Activated T-helper 9 cell treated with anti-CD3 and anti-CD28 coated beads, Interleukin-2, amount 50 U/mL, for 16 hours (primary cell): Measurements from ENCODE around the gene APCDD1.
A peak's percentile ranks its signal among the peaks of the same experiment; 100 is the strongest.
"Not testable (repeated sequence)": the region's sequence is repeated elsewhere in the genome, so short reads cannot be mapped to it uniquely, and the experiment has no call there.

Experiments
- DNase-seq: peaks from one replicate; pipeline ENCODE4 v3.0.0-alpha.2; 2020; ENCODE audit warnings: low read depth

APCDD1 gene

DNA sequence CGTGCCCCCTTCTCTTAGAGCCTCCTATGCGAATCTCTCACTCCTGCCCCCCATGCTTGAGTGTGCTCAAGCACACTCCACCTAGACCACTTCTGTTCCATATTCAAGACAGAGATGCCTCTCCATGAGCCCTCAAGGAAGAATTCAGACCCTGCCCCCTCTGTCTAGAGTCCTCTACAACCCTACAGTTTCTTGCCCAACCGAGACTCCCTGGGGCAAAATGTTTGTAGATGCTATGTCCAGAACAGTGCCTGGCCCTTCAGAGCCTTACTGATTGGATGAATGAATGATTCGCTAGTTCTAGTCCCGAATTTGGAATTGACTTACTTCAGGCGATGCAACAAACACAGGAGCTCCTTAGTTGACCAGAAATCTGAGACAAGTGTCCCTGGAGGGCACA is 8.7 kb downstream of the APCDD1 start:
- no peak for DNase-seq

DNA sequence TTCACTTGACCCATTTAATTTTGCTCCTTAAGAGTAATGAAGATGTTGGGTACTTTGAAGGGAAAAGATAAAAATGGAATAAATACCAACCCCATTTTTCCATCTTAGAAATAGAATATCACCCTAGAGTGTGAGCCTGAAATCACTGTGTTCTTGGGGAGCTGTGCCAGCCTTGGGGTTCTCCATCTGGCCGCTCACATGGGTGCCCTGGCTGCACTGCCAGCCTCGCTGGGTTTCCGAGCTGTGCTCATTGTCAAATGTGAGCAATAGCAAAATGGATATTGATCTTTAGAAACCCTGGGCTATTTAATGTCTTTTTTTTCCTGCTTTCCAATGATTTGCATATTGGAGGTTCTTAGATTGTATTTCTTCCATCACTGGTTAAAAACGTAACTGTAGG is 9.3 kb downstream of the APCDD1 start:
- DNase-seq = no peak

DNA sequence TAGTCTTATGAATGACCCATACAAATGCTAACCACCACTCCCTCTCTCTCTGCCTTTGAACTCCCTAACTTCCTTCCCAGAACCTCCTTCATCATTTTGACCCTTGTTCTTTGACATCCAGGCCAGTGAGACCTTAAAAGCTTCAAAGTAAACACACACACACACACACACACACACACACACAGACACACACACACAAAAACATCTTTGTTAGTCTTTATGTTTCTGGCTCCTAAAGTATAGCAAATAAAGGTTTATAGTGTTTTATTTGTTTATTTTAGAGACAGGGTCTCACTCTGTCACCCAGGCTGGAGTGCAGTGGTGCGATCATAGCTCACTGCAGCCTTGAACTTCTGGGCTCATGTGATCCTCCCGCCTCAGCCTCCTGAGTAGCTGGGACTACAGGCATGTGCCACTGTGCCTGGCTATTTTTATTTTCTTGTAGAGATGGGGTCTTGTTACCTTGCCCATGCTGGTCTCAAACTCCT is 9.8 kb downstream of the APCDD1 start:
- DNase-seq = not testable (repeated sequence)

DNA sequence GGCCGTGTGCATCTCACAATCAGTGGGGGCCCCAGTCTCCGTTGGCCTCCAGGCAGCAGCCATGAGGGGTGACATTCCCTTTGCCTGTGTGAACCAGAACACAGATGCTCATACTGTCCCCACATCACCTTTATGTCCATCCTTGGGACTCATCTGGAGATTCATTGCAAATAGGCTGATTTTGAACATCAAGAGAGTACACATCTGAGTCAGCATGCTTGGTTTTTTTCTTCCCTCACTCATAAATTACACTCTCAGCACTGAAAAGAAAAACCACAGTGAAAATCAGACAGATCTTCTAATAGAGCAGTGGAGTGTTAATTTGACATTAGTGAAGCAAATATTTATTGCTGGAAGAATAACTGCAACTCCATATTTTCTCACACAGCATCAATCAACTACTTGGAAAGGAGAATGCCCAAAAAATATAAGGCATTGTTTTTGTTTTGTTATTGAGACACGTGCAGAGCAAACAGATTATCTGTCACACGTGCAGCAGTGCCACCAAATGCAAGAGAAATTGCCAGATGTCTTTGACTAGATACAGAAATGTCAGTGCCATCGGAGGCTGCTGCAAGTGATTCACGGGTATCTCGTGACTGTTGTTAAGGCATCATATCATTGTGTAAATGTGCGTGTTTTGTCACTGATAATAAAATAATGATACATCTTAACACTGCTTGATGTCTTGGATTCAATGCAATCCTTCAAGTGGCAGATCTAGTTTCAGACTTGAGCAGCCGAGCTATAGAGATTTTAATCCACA is 10.9 kb downstream of the APCDD1 start:
- no peak for DNase-seq

DNA sequence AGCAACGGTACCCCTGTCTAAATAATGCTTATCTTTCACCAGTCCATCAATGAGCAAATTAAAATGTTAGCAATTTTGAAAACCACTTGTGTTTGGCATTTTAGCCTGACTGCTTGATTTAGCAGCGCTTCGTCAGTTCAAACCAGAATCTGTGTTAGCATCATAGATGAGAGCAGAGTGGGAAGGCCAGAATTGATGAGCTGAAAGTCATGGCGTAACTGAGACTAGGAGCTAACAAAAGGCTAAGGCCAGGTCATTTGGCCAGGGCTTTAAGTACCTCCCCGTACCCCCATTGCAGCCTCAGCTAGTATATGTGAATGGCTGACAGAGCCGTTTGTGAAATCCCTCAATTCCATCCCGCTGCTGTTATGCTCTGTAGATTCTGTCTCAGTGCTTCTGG is 16.0 kb downstream of the APCDD1 start:
- DNase-seq = no peak

DNA sequence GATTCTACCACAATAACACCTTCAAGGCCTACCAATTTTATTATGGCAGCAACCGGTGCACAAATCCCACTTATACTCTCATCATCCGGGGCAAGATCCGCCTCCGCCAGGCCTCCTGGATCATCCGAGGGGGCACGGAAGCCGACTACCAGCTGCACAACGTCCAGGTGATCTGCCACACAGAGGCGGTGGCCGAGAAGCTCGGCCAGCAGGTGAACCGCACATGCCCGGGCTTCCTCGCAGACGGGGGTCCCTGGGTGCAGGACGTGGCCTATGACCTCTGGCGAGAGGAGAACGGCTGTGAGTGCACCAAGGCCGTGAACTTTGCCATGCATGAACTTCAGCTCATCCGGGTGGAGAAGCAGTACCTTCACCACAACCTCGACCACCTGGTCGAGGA is 17.1 kb downstream of the APCDD1 start:
- DNase-seq = no peak

DNA sequence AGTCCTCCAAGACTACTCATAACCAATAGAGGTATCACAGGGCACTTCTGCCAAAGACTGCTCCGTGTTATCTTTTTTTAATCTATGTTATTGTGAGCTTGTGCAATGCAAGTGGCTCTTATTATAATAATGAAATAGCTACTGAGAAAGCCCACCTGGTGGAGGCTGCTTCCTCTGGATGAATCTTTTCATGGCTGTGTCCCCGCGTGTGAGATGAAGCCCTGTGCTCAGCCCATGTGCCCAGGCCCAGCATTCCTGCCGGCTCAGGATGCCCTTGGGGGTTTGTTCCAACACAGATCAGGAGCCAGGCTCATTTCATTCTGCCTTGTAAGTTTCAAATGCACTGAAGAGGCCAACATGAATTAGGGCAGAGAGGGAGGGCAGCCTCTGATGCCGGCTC is 18.7 kb downstream of the APCDD1 start:
- DNase-seq = no peak

DNA sequence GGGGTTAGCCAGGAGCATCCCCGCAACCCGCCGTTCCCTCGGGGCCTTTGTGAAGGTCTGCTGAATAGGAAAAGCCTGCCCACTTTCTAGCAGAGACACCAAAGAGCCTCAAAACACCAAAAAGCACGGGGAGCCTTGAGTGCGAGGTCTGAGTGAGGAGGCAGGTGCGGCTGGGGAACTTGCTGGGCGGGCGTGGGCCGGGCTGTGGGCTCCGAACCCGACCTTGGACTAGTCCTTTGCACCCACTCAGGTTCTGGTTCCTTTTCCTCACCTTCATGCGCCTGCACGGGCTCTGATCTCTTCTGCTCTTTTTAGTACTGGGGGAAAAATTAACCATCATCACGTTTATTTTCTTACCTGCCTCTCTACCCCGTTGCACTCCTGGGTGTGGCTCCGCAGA is 19.9 kb downstream of the APCDD1 start:
- DNase-seq = no peak

DNA sequence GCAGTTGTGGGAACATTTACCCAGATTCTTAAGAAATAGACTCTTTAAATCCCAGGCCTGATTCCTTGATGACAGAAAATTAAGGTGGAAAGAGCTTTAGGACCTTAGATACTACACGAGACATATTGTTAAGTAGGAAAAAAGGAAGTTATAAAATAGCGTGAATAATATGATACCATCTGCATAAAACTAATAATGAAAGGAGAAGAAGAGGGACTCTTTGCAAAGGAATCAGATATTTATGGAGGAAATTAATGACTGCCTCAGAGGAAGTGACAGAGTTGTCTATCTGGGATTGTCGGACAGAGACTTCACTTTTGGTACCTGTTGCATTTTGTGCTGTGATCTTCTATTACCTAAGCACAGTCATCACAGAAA is 20.8 kb downstream of the APCDD1 start:
- no peak for DNase-seq

DNA sequence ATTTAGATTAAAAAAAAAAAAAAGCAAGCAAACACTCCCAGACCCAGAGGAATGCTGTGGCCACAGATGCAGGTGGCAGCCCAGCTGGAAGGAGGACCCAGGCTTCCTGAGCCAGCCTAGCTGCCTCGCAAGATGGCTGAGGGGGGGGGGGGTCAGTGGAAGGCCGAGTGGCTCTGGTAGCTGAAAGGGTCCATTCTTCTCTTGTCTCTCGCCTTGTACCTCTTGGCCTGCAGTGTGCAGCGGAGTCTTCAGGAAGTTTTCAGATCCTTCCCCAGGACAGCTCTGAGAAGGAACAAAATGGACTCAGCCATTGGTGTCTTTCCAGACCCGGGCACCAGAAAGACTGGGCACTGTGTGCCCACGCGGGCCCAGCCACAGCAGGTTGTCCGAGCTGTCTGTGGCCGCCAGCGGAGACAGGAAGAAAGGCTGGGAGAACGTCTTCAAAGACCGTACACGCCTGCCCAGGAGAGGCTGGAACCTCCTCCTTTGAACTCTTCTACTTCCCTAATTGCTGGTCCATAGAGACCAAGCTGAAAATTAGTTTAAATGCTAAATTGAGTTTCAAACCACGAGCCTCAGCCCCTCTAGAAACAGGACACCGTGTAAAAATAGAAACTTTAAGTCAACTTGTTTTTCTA is 21.3 kb downstream of the APCDD1 start:
- no peak for DNase-seq

DNA sequence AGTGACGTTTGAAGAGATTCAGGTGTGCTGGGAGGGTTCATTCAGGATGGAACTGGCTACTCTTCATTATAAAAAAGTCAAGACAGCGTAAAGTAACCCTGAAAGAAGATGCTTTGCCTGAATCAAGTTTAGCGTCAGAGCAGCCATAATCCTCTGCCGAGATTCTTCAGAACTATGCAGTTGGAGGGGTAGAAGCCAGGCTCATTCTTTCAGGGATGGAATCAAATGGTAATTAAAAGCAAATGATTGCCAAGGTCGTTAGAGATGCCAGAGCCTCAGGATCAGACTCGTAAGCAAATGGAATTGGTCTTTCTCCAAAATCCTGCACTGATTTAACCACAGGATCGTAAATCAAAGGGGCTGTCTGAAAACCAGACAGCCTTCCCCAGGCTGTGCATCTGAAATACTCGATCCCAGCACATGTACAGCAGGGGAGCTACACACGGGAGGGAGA is 21.9 kb downstream of the APCDD1 start:
- DNase-seq = no peak

DNA sequence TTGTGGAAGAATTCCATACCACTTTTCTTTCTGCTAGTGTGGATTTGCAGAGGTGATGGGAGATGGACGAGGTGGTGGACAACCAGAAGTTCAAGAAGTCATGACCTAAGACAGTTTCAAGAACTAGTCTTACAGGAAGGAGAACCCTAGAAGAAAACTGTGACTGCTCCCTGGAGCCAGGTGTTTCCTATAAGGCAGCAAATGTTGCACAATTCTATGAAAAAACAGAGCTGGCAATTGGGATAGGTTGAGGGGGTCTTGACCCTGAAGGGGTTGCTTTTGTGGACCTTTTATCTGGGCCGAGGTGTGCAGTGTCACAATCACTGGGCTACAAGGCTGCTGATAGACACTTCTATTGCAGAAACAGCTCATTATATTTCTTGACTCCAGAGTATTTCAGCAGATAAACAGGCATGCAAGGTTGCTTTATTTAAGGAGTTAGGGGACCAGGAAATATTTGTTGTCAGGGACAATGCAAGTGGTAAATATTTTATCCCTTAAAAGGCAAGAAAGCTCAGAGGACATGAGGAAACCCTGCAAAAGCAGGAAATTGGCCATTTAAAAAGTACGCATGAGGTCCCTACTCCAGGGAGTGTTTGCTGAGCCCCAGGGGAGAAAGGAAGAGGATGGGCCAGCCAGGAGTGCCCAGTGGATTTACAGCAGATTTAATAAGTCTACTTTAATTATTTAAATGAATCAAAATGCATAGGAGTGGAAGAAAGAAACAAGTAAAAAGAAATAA is 22.9 kb downstream of the APCDD1 start:
- DNase-seq = no peak

DNA sequence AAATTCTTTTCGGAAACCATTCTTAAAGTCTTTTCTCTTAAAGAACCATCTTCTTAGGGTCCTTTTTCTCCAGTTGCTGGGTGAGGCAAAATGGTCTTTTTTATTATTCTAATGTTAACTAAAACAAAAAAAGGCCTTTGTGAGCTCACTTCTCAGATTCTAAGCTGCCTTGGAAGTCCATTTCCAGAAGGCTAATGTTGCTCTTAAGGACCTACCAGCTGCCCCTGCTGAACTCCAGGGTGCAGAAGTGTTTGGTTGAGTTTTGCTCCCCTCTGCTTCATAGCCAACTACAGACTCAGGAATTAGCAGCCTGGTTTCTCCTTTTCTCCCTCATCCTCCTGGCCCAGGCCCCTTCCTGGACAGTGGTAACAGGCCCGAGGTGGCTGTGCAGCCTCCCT is 23.4 kb downstream of the APCDD1 start:
- no peak for DNase-seq

DNA sequence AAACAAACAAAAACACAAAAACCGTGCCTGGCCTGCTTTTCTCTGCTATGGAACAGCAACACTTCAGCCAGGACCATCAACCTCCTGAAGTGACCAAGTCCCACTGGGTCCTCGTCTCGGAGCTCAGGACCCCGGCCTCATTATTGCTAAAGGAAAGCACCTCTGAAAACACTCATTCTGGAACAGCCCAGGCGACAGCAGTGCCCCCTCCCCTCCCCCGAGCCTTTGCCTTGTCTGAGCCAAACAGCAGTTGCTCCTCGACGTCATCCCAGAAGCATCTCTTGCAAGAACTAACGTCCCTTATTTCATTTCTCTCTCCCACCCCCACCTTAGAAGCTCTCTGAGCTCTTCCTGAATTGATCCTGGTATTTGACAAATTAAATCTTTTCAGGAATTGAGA is 27.4 kb downstream of the APCDD1 start:
- DNase-seq = no peak

DNA sequence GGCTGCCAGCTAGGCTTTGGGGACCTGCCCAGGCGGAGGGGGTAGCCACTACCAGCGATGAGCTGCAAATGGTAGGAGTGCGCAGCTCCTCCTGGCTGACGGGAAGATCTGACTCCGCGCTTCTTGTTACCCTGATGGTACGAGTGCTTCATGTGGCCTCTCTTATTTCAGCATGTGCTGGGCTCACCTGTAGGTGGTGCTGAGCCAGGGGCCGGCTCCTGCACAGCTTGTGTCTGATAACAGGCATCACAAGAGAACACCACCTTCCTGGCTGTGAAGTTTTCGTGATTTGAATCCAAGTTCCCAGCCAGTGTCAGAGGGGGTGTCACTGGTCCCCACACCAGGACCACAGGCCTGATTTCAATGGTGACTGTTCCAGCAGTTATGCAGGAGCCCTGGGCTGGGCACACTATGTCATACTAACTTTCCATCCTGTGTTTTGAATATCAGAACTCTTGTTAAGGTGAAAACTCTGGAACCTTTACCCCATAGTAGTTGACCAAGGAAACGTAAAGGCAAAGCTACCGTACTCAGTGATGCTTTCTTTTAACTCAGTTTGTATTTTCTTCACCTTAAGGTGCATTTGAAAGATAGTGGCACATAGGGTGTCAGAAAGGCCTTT is 28.0 kb downstream of the APCDD1 start:
- no peak for DNase-seq

DNA sequence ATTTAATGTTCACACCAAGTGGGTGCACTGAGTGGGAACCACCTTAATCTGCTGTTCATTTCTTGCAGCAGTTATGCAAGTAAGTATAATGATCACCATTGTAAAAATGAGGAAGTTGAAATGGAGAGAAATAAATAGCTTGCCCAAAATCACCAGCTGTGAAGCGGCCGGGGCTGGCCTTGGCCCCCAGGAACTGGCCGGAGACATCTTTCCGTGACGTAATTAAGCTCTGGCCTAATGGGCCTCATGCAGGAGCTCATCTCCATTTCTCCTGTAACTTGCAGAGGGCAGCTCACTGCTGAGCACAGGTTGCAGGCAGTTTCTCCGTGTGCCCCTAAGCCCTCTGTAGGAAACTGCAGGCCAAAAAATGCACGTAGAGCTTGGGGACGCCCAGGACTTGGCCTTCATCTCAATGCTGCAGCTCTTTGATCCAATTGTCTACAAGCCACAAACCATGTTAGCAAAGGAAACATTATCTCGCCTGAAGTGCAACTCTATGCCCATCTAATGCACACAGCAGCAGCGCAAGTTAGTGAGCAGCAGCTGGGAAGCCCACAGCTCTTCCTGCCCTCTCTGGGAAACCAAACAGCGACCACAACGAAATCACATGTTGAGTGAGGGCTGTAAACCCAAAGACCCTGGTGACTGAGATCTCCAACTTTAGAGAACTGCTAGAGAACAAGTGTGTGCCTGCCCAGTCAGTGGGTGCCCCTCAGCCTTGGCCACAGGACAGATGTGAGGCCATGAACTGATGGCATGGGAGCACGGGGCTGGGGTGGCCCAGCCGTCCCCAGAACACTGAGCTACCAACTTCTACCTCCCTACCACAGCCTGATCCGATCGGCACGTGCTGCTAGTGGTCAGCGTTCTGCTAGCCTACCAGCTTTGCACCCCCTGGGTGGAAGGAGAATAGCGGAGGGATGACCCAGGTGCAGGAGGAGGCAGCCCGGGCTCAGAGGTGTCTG is 28.8 kb downstream of the APCDD1 start:
- no peak for DNase-seq

DNA sequence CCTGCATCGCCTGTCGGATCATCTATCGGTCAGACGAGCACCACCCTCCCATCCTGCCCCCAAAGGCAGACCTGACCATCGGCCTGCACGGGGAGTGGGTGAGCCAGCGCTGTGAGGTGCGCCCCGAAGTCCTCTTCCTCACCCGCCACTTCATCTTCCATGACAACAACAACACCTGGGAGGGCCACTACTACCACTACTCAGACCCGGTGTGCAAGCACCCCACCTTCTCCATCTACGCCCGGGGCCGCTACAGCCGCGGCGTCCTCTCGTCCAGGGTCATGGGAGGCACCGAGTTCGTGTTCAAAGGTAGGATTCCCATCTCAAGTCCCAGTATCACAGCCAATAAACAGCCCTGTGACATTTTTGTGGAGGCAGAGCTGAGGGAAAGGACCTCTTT is 31.0 kb downstream of the APCDD1 start:
- no peak for DNase-seq

DNA sequence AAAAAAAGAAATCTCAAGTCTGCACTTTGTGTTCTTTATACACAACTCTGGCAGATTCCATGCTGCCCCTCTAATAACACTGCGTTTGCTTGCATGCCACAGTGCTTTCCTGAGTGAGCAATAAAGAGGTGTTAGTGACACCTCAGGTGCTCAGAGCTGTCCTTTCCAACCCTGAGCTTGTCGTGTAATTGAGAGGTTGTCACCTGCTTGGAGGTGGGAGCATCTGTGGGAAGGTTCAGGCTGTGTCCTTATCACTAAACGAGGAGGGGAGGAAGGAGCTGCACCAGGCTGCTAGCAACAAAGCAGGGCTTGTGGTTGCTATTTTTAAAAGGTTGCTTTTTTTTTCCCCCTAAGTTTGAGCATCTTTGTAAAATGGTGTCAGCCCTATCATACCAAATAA is 31.9 kb downstream of the APCDD1 start:
- DNase-seq = no peak

DNA sequence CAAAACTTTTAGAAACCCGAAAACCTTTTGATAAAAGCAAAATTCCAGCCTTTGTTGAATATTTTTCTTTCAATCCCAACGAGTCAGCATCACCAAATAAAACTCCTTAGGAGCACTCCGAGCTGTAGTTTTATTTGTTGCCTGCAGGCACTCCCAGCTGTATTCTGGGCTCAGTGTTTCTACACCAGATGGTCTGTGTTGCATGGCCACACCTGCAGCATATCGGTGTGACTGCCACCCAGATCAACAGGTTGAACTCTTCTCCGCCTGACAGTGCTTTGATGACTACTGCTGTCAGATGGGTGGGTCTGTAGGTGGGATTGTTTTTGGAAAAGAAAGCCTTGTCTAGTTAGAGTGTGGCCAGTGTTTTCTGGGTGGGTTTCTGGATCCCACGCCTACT is 32.7 kb downstream of the APCDD1 start:
- DNase-seq = no peak

DNA sequence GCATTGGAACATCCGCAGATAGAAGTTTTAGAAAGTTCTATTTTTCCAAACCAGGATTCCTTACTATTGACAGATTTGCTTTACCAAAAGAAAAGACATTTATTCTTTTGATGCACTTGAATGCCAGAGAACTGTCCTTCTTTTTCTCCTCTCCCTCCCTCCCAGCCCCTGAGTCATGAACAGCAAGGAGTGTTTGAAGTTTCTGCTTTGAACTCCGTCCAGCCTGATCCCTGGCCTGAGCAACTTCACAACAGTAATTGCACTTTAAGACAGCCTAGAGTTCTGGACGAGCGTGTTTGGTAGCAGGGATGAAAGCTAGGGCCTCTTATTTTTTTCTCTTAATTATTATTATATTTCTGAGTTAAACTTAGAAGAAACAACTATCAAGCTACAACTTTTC is 33.6 kb downstream of the APCDD1 start:
- DNase-seq = no peak

DNA sequence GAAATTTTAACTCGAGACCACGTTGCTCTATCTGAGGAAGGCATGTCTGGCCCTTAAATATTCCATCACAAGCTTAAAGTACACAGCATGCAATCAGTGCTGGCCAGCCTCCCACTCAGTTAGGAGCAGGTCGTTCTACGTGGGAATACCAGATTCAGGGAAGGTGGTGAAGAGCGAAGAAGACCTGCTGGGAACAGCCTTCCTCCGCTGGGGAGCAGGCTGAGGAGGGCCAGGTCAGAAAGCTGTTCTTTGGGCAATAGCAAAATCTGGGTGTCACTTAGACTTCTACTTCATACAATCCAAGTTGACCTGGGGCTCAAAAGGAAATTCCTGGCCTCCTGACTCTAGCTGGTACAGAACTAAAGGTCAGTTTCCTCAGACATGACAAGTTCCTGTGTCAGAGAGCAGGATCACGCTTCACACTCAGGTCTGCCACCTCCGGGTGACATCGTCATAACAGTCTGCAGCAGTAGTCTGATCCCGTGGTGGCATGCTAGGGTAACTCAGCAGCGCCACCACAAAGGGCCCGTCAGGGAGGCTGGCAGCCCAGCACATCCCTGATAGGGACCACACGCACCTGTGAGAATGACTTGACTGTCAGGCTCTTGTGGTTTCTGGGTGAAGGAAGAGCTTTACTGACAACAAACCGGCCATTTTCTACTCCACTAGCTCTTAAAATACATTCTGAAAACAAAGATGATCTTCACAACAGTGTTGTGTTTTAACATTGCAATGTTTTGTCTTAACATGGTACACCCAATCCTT is 36.1 kb downstream of the APCDD1 start:
- peak; percentile 16 for DNase-seq
